ENCODE measurements around the gene BCL11B. TPM values are rescaled to one million over a fixed set of nuclear protein-coding genes. Genes with fewer than 3 reads are reported as not detected.

Gene BCL11B
- total RNA-seq, 1 donor from 2014 or later = 0.18 TPM

DNA sequence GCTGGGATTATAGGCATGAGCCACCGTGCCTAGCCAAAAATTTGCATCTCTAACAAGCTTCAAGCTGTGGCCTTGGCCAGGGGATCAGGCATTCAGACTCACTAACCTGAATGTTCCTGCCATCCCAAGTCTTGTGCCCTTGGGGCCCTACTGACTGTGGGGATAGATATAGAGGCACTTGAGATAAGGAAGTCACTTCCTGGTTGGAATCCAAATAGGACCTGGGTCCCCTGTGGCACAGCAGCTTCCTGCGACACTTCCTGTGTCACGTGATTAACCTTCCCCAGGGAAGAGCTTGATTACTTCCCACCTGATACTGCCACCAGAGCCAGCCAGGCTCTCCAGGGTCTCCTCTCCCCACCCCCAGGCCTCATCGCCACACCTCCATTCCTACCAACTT, 128.2 kb downstream of the BCL11B start:
- DNase-seq (ENCODE audit: extremely low read depth, low read depth, low spot score) = no peak

DNA sequence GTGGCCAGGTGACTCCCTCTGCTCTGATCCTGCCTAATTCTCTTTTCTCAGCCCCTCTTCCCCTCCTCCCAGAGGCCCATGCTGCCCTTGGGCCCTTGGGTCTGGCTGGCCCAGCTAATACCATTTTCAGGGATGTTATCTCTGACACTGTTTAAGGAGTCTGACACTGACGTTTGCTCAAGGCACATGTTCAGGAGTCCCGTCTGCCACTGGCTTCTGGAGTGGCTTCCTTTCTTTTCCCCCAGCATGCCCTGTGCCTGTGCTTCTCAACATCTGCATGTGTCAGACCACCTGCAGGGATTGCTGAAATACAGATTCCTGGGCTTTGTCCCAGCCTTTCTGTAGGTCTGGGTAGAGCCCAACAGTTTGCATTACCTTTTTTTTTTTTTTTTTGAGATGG, 128.9 kb downstream of the BCL11B start:
- DNase-seq (ENCODE audit: extremely low read depth, low read depth, low spot score) = no peak

DNA sequence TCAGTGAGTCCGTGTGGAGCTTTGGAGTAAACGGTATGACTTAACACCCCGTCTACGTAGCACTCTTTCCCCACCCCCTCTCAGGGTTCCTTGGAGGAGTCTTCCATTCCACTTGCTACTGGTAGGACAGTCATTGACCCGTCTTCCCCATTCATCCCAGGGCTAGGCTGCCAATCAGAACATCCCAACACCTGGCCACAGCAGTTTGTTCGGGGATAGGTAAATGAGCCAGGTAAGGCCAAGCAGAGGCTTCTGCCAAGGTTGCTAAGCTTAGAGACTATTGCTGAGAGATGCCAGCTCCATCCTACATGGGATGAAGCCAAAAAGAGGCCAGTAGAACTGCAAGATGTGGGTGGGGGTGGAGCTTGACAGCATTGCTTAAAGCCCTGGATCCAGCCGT, 130.8 kb downstream of the BCL11B start:
- DNase-seq (ENCODE audit: extremely low read depth, low read depth, low spot score) = no peak

DNA sequence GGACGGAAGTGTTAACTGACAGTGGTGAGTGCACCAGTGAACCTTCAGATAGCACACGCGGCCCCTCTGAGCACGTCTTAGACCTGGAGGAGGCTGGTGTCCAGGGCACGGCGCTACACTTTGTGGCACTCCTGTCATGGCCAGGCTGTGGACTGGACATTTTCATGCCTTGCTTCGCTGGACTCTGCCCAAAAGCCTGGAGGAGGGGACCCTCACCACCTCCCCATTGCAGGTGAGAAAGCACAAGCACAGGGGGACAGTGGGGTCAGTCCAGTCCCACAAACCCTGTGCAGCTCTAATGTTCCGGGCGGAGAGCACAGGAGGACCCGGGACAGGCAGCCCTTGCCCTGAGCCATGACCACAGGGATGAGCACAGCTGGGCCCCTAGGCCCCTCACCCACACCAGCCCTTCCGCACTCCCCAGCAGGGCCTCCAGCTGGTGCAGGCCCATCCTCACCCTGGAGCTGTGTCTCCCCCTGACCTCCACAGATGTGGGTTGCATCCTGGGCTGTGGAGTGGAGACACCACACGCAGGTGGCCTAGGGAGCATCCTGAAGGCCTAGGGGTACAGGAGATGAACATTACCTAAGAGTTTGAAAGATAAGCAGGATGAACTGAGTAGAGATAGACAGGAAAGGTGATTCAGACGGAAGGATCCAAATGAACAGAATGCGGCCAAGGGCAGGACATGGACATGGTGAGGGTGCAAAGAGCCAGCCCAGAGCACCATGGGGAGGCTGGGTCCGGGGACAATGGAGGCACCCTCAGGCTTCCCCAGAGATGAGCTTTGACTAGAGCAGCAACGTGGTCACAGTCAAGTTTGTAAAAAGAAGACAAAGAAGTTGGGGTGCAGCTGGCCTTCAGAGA, 132.8 kb downstream of the BCL11B start:
- DNase-seq (ENCODE audit: extremely low read depth, low read depth, low spot score) = no peak

DNA sequence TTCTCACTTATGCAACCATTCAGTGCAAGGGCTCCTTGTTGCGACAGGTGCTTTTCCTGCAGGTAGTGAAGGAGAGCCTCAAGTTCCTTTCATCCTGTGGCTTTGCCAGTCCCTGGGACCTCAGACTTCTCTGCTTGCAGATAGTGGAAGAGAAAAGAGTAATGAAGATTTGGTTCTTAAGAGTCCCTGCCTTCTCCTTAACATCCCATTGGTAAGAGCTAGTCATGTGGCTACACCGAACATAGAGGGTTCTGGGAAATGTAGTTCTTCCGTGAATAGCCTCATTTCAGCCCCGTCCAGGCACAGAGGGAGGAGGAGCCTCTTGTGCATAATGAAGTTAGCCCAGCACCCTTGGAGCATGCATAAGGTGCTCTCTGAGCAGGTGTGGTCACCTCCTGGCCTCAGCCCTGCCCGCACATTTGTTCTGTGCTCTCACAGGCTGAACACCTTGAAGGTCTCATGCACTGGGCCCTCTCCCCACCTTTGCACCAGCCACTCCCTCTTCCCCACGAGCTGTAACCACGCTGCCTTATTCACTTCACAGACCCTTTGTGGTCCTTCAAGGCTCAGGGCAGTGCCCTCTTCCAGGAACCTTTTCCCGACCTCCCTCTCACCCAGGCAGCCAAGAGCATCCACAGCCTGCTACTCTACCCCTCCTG, 134.0 kb downstream of the BCL11B start:
- DNase-seq (ENCODE audit: extremely low read depth, low read depth, low spot score) = no peak

DNA sequence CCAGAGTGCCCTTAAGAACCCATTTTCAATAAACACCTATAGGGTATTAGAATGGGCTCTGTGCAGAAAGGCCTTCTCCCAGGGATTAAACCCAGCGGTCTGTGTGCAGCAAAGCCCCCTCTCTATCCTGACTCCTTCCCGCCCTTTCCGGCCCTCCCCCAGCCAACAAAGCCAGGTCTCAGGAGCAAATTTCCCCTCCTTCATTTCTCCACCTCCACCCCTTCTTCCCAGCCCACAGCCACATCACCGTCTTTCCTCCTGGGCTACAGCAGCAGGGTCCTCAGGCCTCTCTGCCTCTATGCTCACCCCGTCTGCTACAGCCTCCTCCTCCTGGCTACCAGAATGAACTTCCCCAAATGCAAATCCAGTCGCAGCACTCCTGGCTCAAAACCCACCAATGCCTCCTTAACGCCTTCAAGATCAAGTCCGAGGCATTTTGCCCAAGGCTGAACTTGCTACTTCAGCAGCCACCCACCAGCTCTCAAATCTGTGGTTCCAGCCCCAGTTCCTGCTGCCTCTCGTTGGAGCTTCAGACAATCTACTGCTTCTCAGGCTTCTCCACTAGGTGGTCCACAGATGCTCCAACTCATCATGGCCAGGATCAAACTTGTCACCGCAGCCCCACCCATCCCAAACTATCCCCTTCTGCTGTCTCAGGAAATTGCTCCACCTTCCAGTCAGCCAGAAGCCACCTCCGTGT, 134.8 kb downstream of the BCL11B start:
- no peak for DNase-seq (ENCODE audit: extremely low read depth, low read depth, low spot score)

DNA sequence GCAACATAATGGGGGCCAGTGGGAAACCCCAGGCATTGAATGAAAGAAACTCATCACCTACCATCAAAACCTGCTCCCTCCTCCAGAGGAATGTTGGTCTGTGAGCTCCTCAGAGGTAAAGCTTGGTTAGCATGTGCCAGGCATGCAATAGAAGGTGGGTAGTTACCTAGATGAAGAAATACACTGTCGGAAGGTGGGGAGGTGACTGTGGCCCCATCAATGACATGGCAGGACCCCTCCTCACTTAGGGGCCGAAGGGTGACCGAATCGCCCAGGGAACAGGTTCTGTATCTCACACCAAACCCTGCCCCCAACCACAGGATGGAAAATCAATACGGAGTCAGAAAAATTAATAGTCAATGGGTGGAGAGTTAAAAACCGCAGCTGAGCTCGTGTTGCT, 135.6 kb downstream of the BCL11B start:
- no peak for DNase-seq (ENCODE audit: extremely low read depth, low read depth, low spot score)

DNA sequence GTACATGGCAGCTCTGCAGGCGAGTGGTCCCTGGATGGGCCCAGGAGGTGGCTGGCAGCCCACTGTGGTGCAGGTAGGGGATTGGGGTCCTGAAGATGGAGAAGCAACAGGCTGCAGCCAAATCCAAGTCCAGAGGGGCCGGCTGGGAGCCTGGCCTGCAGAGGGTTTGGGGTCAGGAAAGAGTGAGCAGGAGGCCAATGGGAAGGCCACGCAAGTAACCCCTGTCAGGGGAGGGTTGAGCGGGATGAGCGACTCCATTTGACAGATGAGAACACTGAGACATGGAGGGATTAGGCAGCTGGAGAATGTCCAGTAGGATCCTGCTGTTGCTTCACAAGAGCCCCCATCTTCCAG, 136.0 kb downstream of the BCL11B start:
- DNase-seq (ENCODE audit: extremely low read depth, low read depth, low spot score) = no peak

DNA sequence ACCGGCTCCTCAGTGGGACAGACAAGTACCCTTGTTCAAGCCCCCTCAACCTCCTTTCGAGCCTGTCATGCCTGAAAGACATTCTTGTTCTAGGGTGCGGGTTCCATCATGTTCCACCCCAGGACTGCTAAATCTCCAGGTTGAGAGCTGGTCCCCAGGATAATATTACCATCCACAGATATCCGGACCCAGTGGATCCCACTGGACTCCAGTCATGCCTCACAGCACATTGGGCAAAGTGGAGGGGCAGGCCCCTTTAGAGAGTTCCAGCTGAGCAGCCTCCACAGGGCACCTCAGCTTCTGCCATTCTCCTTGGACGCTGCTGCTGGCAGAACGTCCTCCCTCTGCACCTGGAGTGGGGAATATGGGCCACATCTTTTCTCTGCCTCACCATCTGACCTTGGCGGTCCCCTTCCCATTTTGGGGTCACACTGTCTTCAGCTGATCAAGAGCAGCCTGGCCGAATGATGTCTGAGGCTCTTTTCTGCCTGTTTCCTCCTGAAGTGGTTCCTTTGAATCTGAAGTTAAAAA, 137.4 kb downstream of the BCL11B start:
- no peak for DNase-seq (ENCODE audit: extremely low read depth, low read depth, low spot score)

DNA sequence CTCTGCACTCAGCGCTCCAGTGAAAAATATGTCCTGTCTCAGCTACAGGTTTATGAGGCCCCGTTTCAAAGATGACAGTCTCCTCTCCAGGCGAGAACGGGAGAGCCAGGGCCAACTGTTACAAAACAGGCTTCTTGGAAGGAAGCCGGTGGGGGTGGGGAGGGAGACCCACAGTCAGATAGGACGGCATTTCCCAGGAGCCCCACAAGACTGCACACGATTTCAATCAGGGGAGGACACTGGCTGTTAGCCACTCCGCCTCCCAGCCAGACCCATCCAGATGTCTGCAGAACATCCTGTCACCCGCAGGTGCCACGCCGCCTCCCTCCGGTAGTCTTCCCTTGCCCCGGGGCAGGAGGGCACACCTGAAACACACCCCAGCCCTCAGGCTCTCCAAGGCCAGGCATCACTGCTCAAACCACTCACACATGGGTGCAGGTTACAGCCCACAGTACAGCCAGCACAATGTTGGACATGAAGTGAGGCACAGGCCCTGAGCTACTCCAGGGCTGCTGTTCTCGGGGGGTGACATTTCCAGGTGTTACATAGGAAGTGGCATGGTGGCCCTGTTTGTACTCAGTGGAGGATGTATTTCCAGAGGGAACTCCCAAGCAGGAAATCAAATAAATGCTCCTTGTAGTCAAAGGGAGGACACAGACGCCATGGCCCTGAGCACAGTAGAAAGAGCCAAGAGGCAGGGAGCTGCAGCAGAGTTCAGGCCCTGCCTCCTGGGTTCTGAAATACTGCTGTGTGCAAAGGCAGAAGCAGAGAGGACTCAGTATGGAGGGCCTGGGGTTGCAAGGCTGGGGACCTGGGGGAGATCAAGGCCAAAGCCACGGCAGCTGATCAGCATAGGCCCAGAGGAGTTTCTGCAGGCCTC, 138.1 kb downstream of the BCL11B start:
- DNase-seq (ENCODE audit: extremely low read depth, low read depth, low spot score) = no peak

DNA sequence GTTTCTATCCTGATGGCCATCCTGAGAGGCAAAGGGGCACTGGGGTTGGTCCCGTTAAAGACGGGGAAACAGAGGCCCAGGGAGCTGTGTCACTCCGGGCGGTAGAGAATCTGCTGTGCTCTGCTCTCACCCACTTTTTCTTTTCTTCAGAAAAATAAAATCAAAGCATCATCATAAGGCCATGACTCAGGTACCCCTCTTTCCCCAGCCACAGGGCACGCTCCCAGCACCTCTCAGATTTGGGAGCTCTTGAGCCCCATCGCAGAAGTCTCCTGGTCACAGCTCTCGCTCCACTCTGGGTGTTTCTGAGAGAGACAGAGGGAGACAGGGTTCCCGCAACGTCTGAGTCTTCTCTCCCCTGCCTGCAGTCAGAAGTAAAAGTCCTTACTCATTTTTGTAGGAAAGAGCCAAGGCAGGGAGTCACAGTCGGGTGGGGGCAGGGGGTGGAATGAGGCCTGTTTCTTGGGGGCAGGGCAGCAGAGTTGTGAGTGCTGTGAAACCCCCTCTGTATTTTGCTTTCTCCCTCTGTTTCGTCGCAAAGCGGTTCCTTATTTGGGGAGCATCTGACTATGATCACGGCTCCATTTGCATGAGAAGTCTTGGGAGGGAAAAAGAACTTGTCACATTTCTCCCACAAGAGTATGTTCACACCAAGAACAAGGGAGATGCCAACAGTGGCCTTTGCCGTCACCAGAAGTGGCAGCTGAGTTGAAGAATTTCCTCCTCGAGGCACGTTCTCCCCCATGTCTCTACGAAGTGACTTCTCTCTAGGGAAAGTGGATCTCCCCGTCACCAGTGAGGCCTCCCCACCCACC, 139.0 kb downstream of the BCL11B start:
- no peak for DNase-seq (ENCODE audit: extremely low read depth, low read depth, low spot score)

DNA sequence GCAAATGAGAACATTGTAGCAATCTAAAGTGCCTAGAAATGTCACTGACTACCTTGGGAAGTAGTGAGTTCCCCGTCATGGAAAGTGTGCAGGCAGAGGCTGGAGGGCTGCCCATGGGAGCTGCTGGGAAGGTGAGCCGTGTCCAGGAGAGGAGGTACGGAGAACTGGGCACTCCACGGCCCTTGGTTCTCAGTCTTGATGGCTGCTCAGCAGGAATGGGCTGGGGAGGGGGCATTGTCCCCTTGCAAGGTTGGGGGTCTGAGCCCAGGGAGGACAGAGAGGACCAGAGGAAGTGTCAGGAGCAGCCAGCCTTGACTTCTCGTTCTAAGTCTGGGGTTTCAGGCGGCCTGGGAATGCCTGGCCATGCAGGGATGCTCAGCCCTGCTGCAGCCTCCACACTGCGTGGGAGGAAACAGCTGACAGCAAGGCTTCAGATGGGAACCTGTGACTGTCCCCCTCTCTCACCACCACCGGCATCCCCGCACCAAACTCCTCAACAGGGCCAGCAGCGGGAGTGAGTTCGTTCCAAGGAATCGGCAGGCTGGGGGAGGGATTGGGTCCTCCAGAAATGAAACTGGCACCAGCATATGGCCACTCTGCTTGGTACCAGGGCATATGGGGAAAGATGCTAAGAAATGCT, 140.2 kb downstream of the BCL11B start:
- DNase-seq (ENCODE audit: extremely low read depth, low read depth, low spot score) = no peak

DNA sequence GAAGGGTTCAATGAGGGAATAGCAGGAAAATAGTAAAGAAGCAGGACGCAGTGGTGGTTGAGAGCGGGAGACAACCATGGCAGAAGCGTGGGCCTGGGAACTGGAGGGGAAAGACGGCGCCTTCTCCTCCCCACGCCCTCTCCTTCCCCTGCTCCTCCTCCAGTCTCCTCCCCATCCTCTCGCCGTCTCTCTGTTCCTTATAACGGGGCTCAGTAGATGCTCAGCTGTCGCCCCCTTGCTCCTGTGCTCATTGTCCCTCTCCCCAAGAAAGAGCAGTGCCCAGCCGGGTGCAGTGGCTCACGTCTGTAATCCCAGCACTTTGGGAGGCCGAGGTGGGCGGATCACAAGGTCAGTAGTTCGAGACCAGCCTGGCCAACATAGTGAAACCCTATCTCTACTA, 142.0 kb downstream of the BCL11B start:
- no peak for DNase-seq (ENCODE audit: extremely low read depth, low read depth, low spot score)

DNA sequence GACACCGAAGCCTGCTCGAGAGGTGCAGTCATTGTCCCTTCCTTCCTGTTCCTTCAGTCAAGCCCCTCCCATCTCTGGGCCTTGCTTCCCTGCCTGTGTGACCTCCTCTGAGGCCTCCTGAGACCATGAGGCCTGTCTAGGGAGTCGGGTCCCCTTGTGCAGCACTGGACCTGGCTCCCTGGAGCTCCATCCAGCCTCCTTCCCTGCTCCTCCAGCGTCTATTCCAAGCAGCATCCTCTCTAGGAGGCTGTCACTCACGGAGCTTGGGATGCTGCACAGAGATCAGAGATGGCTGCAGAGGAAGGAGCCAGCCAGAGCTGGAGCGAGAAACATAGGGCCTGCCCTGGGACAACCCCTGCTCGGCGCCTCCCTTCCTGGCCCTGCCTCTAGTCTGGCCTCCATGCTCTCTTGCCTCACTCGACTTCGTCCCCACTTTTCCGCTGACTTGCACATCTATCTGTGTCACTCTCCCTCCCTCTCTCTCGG, 142.7 kb downstream of the BCL11B start:
- DNase-seq (ENCODE audit: extremely low read depth, low read depth, low spot score) = no peak

DNA sequence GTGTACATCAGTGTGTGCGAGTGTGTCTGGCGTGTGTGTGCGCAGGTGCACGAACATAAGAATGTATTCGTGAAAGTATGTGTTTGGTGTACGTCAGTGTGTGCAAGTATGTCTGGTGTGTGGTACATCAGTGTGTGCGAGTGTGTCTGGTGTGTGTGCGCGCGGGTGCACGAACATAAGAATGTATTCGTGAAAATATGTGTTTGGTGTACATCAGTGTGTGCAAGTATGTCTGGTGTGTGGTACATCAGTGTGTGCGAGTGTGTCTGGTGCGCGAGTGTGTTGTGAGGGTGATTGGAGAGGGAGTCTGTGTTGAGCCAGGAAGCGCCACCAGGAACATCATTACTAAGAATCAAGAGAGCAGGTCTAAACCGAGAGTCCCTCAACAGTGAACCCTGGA, 143.8 kb downstream of the BCL11B start:
- DNase-seq (ENCODE audit: extremely low read depth, low read depth, low spot score) = no peak

DNA sequence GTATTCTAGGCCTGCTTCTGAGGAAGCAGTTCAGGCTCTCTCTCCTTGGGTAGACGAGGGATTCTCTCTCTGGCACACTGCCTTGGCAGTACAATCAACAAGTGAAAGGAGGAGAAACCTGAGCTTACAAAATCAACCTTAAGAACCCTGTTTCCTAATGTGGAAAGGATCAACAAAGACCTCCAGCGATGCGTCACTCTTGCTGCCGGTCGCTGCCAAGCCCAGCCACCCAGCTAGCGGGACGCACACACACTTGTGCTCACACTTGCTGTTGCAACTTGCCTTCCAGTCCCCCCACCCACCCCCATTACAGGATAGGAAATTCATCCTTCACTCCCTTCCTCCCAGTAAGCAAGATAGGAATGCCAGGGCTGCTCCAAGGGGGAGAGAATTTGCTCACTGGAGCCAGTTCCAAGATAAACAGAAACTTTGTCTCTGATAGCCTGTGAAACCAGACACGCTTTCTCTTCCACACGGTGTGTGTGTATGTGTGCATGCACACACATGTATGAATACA, 144.3 kb downstream of the BCL11B start:
- DNase-seq (ENCODE audit: extremely low read depth, low read depth, low spot score) = no peak

DNA sequence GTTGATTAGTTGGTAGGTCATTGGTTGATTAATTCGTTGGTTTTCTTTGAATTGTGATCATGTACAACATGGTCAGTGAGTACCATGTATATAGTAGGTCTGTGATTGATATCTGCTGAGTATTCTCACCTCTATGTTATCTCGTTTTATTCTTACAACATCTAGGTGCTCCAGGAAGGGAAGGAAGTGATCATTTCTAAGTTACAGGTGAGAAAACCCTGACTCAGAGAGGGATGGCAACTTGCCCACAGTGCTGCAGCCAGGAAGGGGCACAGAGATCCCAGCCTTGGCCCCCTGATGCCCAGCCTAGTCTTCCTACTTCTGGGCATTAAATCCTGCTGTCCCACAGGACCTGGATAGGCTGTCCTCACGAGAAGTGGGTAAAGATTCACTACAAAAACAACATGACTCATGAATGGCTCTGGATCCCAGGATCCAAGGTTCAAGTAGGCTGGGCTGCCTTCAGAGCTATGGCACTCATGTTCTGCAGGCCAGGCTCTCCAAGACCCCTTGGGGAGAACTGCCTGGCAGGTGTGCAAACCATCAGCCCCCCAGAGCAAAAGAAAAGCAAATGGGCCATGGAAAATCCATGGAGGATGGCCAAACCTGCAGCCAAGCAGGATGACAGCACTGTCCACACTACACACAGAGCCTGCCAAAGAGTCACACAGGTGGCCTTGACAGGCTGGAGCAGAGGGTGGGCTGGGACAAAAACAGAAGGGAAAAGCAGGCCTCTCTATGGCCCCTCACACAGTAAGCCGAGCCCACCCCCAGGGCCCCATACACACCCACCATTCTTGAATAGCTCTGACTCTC, 146.2 kb downstream of the BCL11B start:
- DNase-seq (ENCODE audit: extremely low read depth, low read depth, low spot score) = no peak

DNA sequence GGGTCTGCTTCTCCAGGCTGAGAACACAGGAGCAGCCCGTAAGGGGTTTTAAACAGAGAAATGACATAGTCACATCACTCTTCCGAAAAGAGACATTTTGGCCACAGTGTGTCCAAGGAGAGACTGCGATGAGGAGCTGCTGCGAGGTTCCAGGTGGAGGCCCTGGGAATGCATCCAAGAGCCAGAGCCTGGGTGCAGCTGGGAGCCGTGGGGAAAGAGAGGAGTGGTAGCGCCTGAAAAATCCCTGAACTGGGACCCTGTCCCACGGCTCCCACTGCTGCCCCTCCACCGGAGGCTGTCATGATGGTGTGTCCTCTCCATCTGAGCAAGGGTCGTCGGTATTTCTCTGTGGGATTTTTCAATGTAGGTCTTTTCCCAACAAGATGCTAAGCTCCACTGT, 146.9 kb downstream of the BCL11B start:
- no peak for DNase-seq (ENCODE audit: extremely low read depth, low read depth, low spot score)
